Endothelial cell (in vitro differentiated cells): Measurements from ENCODE around the gene SLC25A52. TPM values are rescaled to one million over a fixed set of nuclear protein-coding genes. Genes with fewer than 3 reads are reported as not detected.

ENCODE experiments used
- DNase-seq: peaks from one replicate; pipeline ENCODE4 v3.0.0; 2021; ENCODE audit warnings: low spot score
- H3K27ac Mint-ChIP-seq: one replicate; pipeline ENCODE4 v1.8.0; 2021; ENCODE audit warnings: mixed read lengths, inconsistent platforms; ENCODE audit not compliant: unreplicated experiment
- H3K27me3 Mint-ChIP-seq: one replicate; pipeline ENCODE4 v1.8.0; 2021; ENCODE audit warnings: mild to moderate bottlenecking, moderate library complexity, mixed read lengths, inconsistent platforms; ENCODE audit not compliant: unreplicated experiment
- H3K36me3 Mint-ChIP-seq: one replicate; pipeline ENCODE4 v1.8.0; 2021; ENCODE audit warnings: mild to moderate bottlenecking, low read depth, mixed read lengths, inconsistent platforms; ENCODE audit not compliant: unreplicated experiment
- H3K4me1 Mint-ChIP-seq: one replicate; pipeline ENCODE4 v1.8.0; 2021; ENCODE audit warnings: mild to moderate bottlenecking, mixed read lengths, inconsistent platforms; ENCODE audit not compliant: unreplicated experiment
- H3K4me3 Mint-ChIP-seq: one replicate; pipeline ENCODE4 v1.8.0; 2021; ENCODE audit warnings: mild to moderate bottlenecking, mixed read lengths, inconsistent platforms; ENCODE audit not compliant: unreplicated experiment
- H3K9me3 Mint-ChIP-seq: one replicate; pipeline ENCODE4 v1.8.0; 2021; ENCODE audit warnings: mixed read lengths, inconsistent platforms; ENCODE audit not compliant: unreplicated experiment
- CTCF ChIP-seq: fragments of 200-600 bp; sonication (generic); IDR thresholded peaks from one replicate; pipeline ENCODE4 v1.5.0; 2021; ENCODE audit warnings: antibody characterized with exemption; ENCODE audit not compliant: unreplicated experiment
- total RNA-seq: library from RNA; stranded (reverse); fragmentation: NEBNext Ultra II Directional; extraction: Animal tissue kit (Norgen Biotek cat#: 25700); gene quantifications from one replicate; pipeline ENCODE4 v1.2.1, GENCODE V29; 2021; ENCODE audit not compliant: unreplicated experiment

The SLC25A52 gene
- total RNA-seq, 1 donor from 2014 or later: 0.23 TPM

- TF ChIP-seq CTCF: no peak
- peaks cover 10% of the 10 kb centered on the region for H3K4me1 Mint-ChIP-seq
- peaks cover 11% of the 10 kb centered on the region for H3K36me3 Mint-ChIP-seq
- no peaks in the 10 kb centered on the region for H3K27me3 Mint-ChIP-seq
- no peak for DNase-seq
- H3K27ac Mint-ChIP-seq: no peak overlapping the region
- H3K9me3 Mint-ChIP-seq: peaks cover 6% of the 10 kb centered on the region
- no peak overlapping the region for H3K4me3 Mint-ChIP-seq
These were observed 17.8 kb upstream of the SLC25A52 start for GRCh38 chr18:31778391-31778950.

- Mint-ChIP-seq H3K27me3 (no peaks in the 10 kb centered on the region), H3K36me3 (peaks cover 11% of the 10 kb centered on the region), H3K9me3 (peaks cover 6% of the 10 kb centered on the region), H3K4me1 (peaks cover 10% of the 10 kb centered on the region), H3K4me3 (no peak overlapping the region), H3K27ac (no peak overlapping the region)
- no peak for DNase-seq
- no peak for TF ChIP-seq CTCF
These were observed 15.4 kb upstream of the SLC25A52 start for GRCh38 chr18:31776093-31776492.

- H3K27me3 Mint-ChIP-seq: no peaks in the 10 kb centered on the region
- no peak overlapping the region for H3K4me3 Mint-ChIP-seq
- DNase-seq: no peak
- H3K27ac Mint-ChIP-seq: no peak overlapping the region
- peaks cover 6% of the 10 kb centered on the region for H3K9me3 Mint-ChIP-seq
- TF ChIP-seq CTCF: no peak
- peaks cover 10% of the 10 kb centered on the region for H3K4me1 Mint-ChIP-seq
- peaks cover 11% of the 10 kb centered on the region for H3K36me3 Mint-ChIP-seq
These were observed 14.3 kb upstream of the SLC25A52 start for GRCh38 chr18:31774962-31775361.

GRCh38 chr18:31774477-31774785 is 13.8 kb upstream of the SLC25A52 start:
- no peaks in the 10 kb centered on the region for H3K27me3 Mint-ChIP-seq
- H3K36me3 Mint-ChIP-seq: peaks cover 6% of the 10 kb centered on the region
- H3K27ac Mint-ChIP-seq: no peak overlapping the region
- H3K4me1 Mint-ChIP-seq: peaks cover 10% of the 10 kb centered on the region
- no peak for TF ChIP-seq CTCF
- DNase-seq: no peak
- no peak overlapping the region for H3K4me3 Mint-ChIP-seq
- H3K9me3 Mint-ChIP-seq: peaks cover 6% of the 10 kb centered on the region

GRCh38 chr18:31773774-31774476 is 13.2 kb upstream of the SLC25A52 start:
- H3K27ac Mint-ChIP-seq: no peak overlapping the region
- peaks cover 6% of the 10 kb centered on the region for H3K36me3 Mint-ChIP-seq
- no peak for TF ChIP-seq CTCF
- peaks cover 10% of the 10 kb centered on the region for H3K4me1 Mint-ChIP-seq
- H3K9me3 Mint-ChIP-seq: peaks cover 6% of the 10 kb centered on the region
- no peak for DNase-seq
- no peaks in the 10 kb centered on the region for H3K27me3 Mint-ChIP-seq
- H3K4me3 Mint-ChIP-seq: no peak overlapping the region
